ENCODE data around the gene ANTXR1. TPM values are rescaled to one million over a fixed set of nuclear protein-coding genes. Genes with fewer than 3 reads are reported as not detected.

Gene ANTXR1
- total and polyA plus RNA-seq, 2 of the 8 experiments (the other 6 are each of a cell fraction or from before 2014, with no cell fraction given) = 15.8 to 44.3 TPM

DNA sequence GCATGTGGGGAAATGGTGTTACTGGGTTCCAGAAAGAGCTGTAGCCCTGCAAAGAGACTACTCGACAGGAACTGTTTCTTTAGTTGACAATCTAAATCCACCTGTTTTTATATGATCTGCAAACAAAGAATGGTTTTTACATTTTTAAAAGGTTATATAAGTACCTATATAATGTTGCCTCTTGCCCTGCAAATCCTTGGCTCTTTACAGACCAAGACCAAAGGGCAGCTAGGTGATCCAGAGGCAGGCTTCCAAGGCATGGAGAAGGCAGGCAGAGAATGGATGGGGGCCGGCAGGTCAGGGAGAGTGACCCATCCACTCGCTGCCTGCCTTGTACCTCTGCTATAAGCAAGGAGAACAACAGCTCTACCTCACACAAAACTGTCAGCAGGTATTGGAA lies 173.6 kb downstream of the ANTXR1 start:
- no peak overlapping the region for H3K9ac ChIP-seq (replicated peaks in 1 of 4; ENCODE audit: extremely low read depth in 1 of 4, low read depth in 3 of 4, low read length in 3 of 4)
- no peaks in the 10 kb centered on the region for H4K20me1 ChIP-seq (replicated peaks in 1 of 2; ENCODE audit: control insufficient read depth in 1 of 2, insufficient read depth in 2 of 2, low read length in 2 of 2)
- peaks cover 0 to 7% (median 2%) of the 10 kb centered on the region in 4 experiments; a peak in 3 of 8 replicates for H3K36me3 ChIP-seq (ENCODE audit: control insufficient read depth in 2 of 4, insufficient read depth in 4 of 4, low read length in 3 of 4)
- H4K5ac ChIP-seq (ENCODE audit: insufficient read length, low read depth, low read length) = no peak overlapping the region
- H3K4me1 ChIP-seq (replicated peaks in 1 of 4; ENCODE audit: control insufficient read depth in 3 of 4, insufficient read depth in 4 of 4, low read length in 3 of 4) = peaks cover 0 to 4% (median 0%) of the 10 kb centered on the region in 4 experiments; a peak in 3 of 7 replicates
- H3K18ac ChIP-seq (ENCODE audit: extremely low read depth, low read length) = no peak overlapping the region
- no peaks in the 10 kb centered on the region for H3K23me2 ChIP-seq (ENCODE audit: low read depth, low read length)
- CTCF ChIA-PET (ENCODE audit: partially characterized antibody) = interaction anchor here (1.2 to 1.7 kb wide), 2 partner anchors 9 to 121 kb away, joined by 5 to 6 read pairs; no protein-coding TSS in a partner anchor
- 92% methylated on average over 3 of the region's 3 CpGs; no CpG with 5 or more reads in 1 of the 2 experiments for WGBS, 2 experiments (ENCODE audit: extremely low coverage in 1 of 2, insufficient coverage in 1 of 2, insufficient read length in 1 of 2, insufficient replicate concordance in 2 of 2, low coverage in 1 of 2, low lambda C conversion rate in 2 of 2, missing lambda C conversion rate in 1 of 2)
- no peak overlapping the region for H4K8ac ChIP-seq (ENCODE audit: extremely low read depth, insufficient read depth, low read length)
- H3K27ac ChIP-seq (ENCODE audit: low read depth, low read length) = no peak overlapping the region
- no peak overlapping the region for H3K14ac ChIP-seq (ENCODE audit: insufficient read length)
- POLR2A ChIA-PET (ENCODE audit: partially characterized antibody) = interaction anchor here (1.5 kb wide), 1 partner anchor 14 kb away, joined by 4 read pairs; no protein-coding TSS in a partner anchor
- H2AFZ ChIP-seq (ENCODE audit: low read length) = no peak overlapping the region
- H4K91ac ChIP-seq (replicated peaks; ENCODE audit: insufficient read length, low read length) = no peak overlapping the region
- H3K4me2 ChIP-seq (ENCODE audit: insufficient read depth in 1 of 2, low read depth in 2 of 2, low read length in 2 of 2) = no peak overlapping the region
- no peak overlapping the region for H2BK20ac ChIP-seq (ENCODE audit: low read length)
- no peak overlapping the region for H3K23ac ChIP-seq (ENCODE audit: insufficient read length)
- no peak overlapping the region for H3K4me3 ChIP-seq (ENCODE audit: extremely low read depth in 1 of 4, insufficient read depth in 2 of 4, low read depth in 3 of 4, low read length in 4 of 4)
- no peaks in the 10 kb centered on the region for H3K9me3 ChIP-seq (ENCODE audit: insufficient read depth in 2 of 2, low read depth in 1 of 2, low read length in 1 of 2)
- no peak overlapping the region for H3K4ac ChIP-seq (replicated peaks; ENCODE audit: insufficient read length, low read depth, low read length)
- H2BK120ac ChIP-seq (replicated peaks; ENCODE audit: low read depth, low read length) = no peak overlapping the region
- no peak overlapping the region for H2BK5ac ChIP-seq (ENCODE audit: low read depth, low read length)
- H3K27me3 ChIP-seq (replicated peaks in 1 of 4; ENCODE audit: control insufficient read depth in 3 of 4, extremely low read depth in 1 of 4, insufficient read depth in 3 of 4, low read length in 3 of 4) = no peaks in the 10 kb centered on the region
- no peak overlapping the region for H2BK15ac ChIP-seq (ENCODE audit: low read length)
- no peak overlapping the region for H2BK12ac ChIP-seq (ENCODE audit: low read depth, low read length)
- no peaks in the 10 kb centered on the region for H3K79me2 ChIP-seq (ENCODE audit: control insufficient read depth in 1 of 2, insufficient read depth in 2 of 2, low read length in 2 of 2)
- H3K79me1 ChIP-seq (ENCODE audit: low read depth, low read length) = no peaks in the 10 kb centered on the region
- DNase-seq (ENCODE audit: low read depth in 1 of 2, low spot score in 2 of 2) = no peak
- no peak for FAIRE-seq
- no peak overlapping the region for H3K56ac ChIP-seq (replicated peaks; ENCODE audit: insufficient read length, low read depth, low read length)
- no peak overlapping the region for H2AK5ac ChIP-seq (ENCODE audit: low read depth, low read length)
- TF ChIP-seq CHD2 (IDR thresholded peaks at IDR 0.05; ENCODE audit: low read length) (no peak), BACH1 (IDR thresholded peaks at IDR 0.05; ENCODE audit: low read length) (no peak), YY1 (IDR thresholded peaks at IDR 0.05; ENCODE audit: low read depth, low read length) (no peak), SP1 (IDR thresholded peaks at IDR 0.05; ENCODE audit: low read depth, low read length) (no peak), HDAC6 (IDR thresholded peaks at IDR 0.05; ENCODE audit: low read depth, low read length) (no peak), NRF1 (IDR thresholded peaks at IDR 0.05; ENCODE audit: low read depth, low read length) (no peak), POU5F1 (IDR thresholded peaks at IDR 0.05; ENCODE audit: low read depth, low read length) (no peak), GTF2F1 (IDR thresholded peaks at IDR 0.05; ENCODE audit: borderline replicate concordance, low read depth, low read length) (no peak), CTBP2 (IDR thresholded peaks at IDR 0.05; ENCODE audit: borderline replicate concordance, insufficient read depth, insufficient read length, low read length) (no peak), JUND (IDR thresholded peaks at IDR 0.05; ENCODE audit: low read length) (no peak), SP4 (IDR thresholded peaks at IDR 0.05; ENCODE audit: low read length) (no peak), TCF12 (IDR thresholded peaks at IDR 0.05; ENCODE audit: low read depth, low read length) (no peak)
- TF ChIP-seq, protein P1, sequence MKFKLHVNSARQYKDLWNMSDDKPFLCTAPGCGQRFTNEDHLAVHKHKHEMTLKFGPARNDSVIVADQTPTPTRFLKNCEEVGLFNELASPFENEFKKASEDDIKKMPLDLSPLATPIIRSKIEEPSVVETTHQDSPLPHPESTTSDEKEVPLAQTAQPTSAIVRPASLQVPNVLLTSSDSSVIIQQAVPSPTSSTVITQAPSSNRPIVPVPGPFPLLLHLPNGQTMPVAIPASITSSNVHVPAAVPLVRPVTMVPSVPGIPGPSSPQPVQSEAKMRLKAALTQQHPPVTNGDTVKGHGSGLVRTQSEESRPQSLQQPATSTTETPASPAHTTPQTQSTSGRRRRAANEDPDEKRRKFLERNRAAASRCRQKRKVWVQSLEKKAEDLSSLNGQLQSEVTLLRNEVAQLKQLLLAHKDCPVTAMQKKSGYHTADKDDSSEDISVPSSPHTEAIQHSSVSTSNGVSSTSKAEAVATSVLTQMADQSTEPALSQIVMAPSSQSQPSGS (IDR thresholded peaks at IDR 0.05; ENCODE audit: low read length) = no peak
- TF ChIP-seq, protein P2, sequence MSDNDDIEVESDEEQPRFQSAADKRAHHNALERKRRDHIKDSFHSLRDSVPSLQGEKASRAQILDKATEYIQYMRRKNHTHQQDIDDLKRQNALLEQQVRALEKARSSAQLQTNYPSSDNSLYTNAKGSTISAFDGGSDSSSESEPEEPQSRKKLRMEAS (IDR thresholded peaks at IDR 0.05) = no peak

Data from H1 (cell line).